Liver (tissue), 9 donors: ENCODE measurements around the gene ATP2A3. TPM values are rescaled to one million over a fixed set of nuclear protein-coding genes. Genes with fewer than 3 reads are reported as not detected.

Source experiments
- DNase-seq: peaks from one replicate; pipeline ENCODE4 v3.0.0-alpha.2; 2017; ENCODE audit warnings: low spot score
- H3K27ac ChIP-seq, 2 donors: one replicate each; pipeline ENCODE4 v1.7.0; 2013; ENCODE audit warnings: inconsistent platforms in 2 of 2, low read length in 2 of 2, control low read depth in 1 of 2, low read depth in 1 of 2, mild to moderate bottlenecking in 1 of 2
- H3K27me3 ChIP-seq, 4 donors: one replicate each; pipeline versions ENCODE4 v1.6.1 to v1.7.0; 2013; ENCODE audit warnings: low read length in 3 of 4, inconsistent platforms in 1 of 4, mild to moderate bottlenecking in 1 of 4, moderate library complexity in 1 of 4; ENCODE audit not compliant: control insufficient read depth in 4 of 4, insufficient read depth in 4 of 4
- H3K36me3 ChIP-seq, 4 donors: one replicate each; pipeline versions ENCODE4 v1.6.1 to v1.7.0; 2013; ENCODE audit warnings: low read length in 3 of 4, mild to moderate bottlenecking in 3 of 4, low read depth in 1 of 4, moderate library complexity in 1 of 4; ENCODE audit not compliant: control insufficient read depth in 4 of 4, insufficient read depth in 3 of 4
- H3K4me1 ChIP-seq, 4 donors: one replicate each; pipeline versions ENCODE4 v1.6.1 to v1.7.0; 2013; ENCODE audit warnings: low read length in 3 of 4, mild to moderate bottlenecking in 3 of 4, moderate library complexity in 1 of 4; ENCODE audit not compliant: control insufficient read depth in 4 of 4, insufficient read depth in 4 of 4
- H3K4me3 ChIP-seq, 3 donors: one replicate each; pipeline versions ENCODE4 v1.6.1 to v1.7.0; 2013; ENCODE audit warnings: low read length in 3 of 3, control low read depth in 1 of 3, low read depth in 1 of 3, mild to moderate bottlenecking in 1 of 3
- H3K9ac ChIP-seq, 2 donors: one replicate each; pipeline ENCODE4 v1.7.0; 2013; ENCODE audit warnings: low read length in 2 of 2, mild to moderate bottlenecking in 2 of 2, moderate library complexity in 2 of 2, control low read depth in 1 of 2, low read depth in 1 of 2
- H3K9me3 ChIP-seq, 4 donors: one replicate each; pipeline versions ENCODE4 v1.6.1 to v1.7.0; 2013; ENCODE audit warnings: low read length in 3 of 4; ENCODE audit not compliant: control insufficient read depth in 4 of 4
- EGR1 ChIP-seq, 2 donors: IDR thresholded peaks; 2 replicates each; pipeline ENCODE4 v1.6.1; 2016 to 2018; ENCODE audit warnings: antibody characterized with exemption in 2 of 2, low read depth in 2 of 2
- FOXA2 ChIP-seq: IDR thresholded peaks from 2 replicates; pipeline ENCODE4 v1.6.1; 2016; ENCODE audit warnings: antibody characterized with exemption
- GABPA ChIP-seq, 2 donors: IDR thresholded peaks in 1 of 2; conservative IDR thresholded peaks in 1 of 2; 2 replicates each; pipeline ENCODE4 v1.6.1; 2016; ENCODE audit warnings: antibody characterized with exemption in 2 of 2, mild to moderate bottlenecking in 1 of 2, moderate library complexity in 1 of 2
- HNF4A ChIP-seq, 2 donors: conservative IDR thresholded peaks; 2 replicates each; pipeline ENCODE4 v1.6.1; 2016; ENCODE audit warnings: antibody characterized with exemption in 2 of 2, mild to moderate bottlenecking in 2 of 2
- HNF4G ChIP-seq: IDR thresholded peaks from 2 replicates; pipeline ENCODE4 v1.6.1; 2016; ENCODE audit warnings: antibody characterized with exemption
- JUND ChIP-seq, 2 donors: IDR thresholded peaks; 2 replicates each; pipeline ENCODE4 v1.6.1; 2016; ENCODE audit warnings: antibody characterized with exemption in 2 of 2
- NR2F2 ChIP-seq: IDR thresholded peaks from 2 replicates; pipeline ENCODE4 v1.6.1; 2016; ENCODE audit warnings: antibody characterized with exemption
- RAD21 ChIP-seq, 2 donors: IDR thresholded peaks; 2 replicates each; pipeline ENCODE4 v1.6.1; 2016; ENCODE audit warnings: antibody characterized with exemption in 2 of 2, mild to moderate bottlenecking in 2 of 2
- REST ChIP-seq: IDR thresholded peaks from 2 replicates; pipeline ENCODE4 v1.6.1; 2016; ENCODE audit warnings: antibody characterized with exemption, mild to moderate bottlenecking
- RXRA ChIP-seq, 2 donors: IDR thresholded peaks; 2 replicates each; pipeline ENCODE4 v1.6.1; 2017 to 2018; ENCODE audit warnings: antibody characterized with exemption in 2 of 2, mild to moderate bottlenecking in 1 of 2
- SP1 ChIP-seq: IDR thresholded peaks from 2 replicates; pipeline ENCODE4 v1.6.1; 2018; ENCODE audit warnings: antibody characterized with exemption, mild to moderate bottlenecking
- TAF1 ChIP-seq: conservative IDR thresholded peaks from 2 replicates; pipeline ENCODE4 v1.6.1; 2016; ENCODE audit warnings: antibody characterized with exemption, mild to moderate bottlenecking
- ZBTB33 ChIP-seq: IDR thresholded peaks from 2 replicates; pipeline ENCODE4 v1.6.1; 2016; ENCODE audit warnings: antibody characterized with exemption
- WGBS: extraction: QIAGEN DNeasy Blood & Tissue Kit; methylation state at CpG from one replicate; pipeline ENCODE4 v1.1.7; 2013; 5-methylcytosine and 5-hydroxymethylcytosine counted together
- polyA plus RNA-seq, 2 donors: library from polyadenylated mRNA; stranded (reverse) in 1 of 2; unstranded in 1 of 2; fragments of 200-250 nt in 1 of 2; fragments of >200 nt in 1 of 2; fragmentation: Nextera tagmentation in 1 of 2; extraction: Ambion mirVana in 1 of 2; gene quantifications; one replicate each; pipeline versions ENCODE4 v1.2.1 to v1.2.3, GENCODE V29; 2013 to 2015
- total RNA-seq, 2 donors: library from RNA; depleted of rRNA; stranded (reverse); fragments of >200 nt; gene quantifications; one replicate each; pipeline ENCODE4 v1.2.3, GENCODE V29; 2014
- TF ChIP-seq, protein P1 (sequence below): IDR thresholded peaks from 2 replicates; pipeline ENCODE4 v1.6.1; 2016; ENCODE audit warnings: antibody characterized with exemption
- TF ChIP-seq, protein P2 (sequence below): fragments of 150-350 bp; IDR thresholded peaks from 2 replicates; pipeline ENCODE4 v1.5.1; 2017; ENCODE audit warnings: improper control_type of control experiment, low read depth, low read length; ENCODE audit not compliant: missing input control
- donor health status: healthy.
- donor health status: healthy.
- donor health status: healthy.
- donor health status: healthy.
- donor health status: healthy.

ATP2A3 gene
- total and polyA plus RNA-seq, 4 donors: 1.4 to 17.1 (median 3.2) TPM

DNA sequence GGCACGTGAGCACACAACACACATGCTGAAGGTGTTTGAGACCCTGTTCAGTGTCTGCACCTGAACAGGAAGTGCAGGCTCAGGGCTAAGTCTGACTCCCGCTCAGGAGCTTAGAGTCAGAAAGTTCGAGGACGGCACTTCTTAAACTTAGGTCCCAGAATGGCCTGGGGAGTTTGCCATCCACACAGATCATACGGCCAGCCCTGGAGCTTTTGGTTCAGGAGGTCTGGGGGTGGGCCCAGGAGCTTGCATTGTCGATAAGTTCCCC is 67.3 kb downstream of the ATP2A3 start:
- no peaks in the 10 kb centered on the region for H3K36me3 ChIP-seq

GRCh38 chr17:3896108-3896967 is 67.9 kb downstream of the ATP2A3 start:
- Histone ChIP-seq H3K36me3 (no peaks in the 10 kb centered on the region), H3K9me3 (no peaks in the 10 kb centered on the region), H3K27me3 (no peaks in the 10 kb centered on the region), H3K9ac (no peak overlapping the region), H3K4me3 (no peak overlapping the region), H3K4me1 (peaks cover 2 to 19% (median 8%) of the 10 kb centered on the region in 4 donors), H3K27ac (no peak overlapping the region)
- WGBS: 76% methylated on average over 15 of the region's 15 CpGs
- DNase-seq: no peak
- no peak for TF ChIP-seq REST
- TF ChIP-seq GABPA (IDR thresholded peaks at IDR 0.05 in 1 of 2, conservative IDR thresholded peaks at IDR 0.05 in 1 of 2): no peak
- TF ChIP-seq NR2F2: no peak
- no peak for TF ChIP-seq ZBTB33
- TF ChIP-seq RXRA (IDR thresholded peaks at IDR 0.05): no peak
- TF ChIP-seq TAF1: no peak
- no peak for TF ChIP-seq HNF4A (conservative IDR thresholded peaks at IDR 0.05)
- no peak for TF ChIP-seq HNF4G
- TF ChIP-seq FOXA2: no peak
- TF ChIP-seq, protein P1, sequence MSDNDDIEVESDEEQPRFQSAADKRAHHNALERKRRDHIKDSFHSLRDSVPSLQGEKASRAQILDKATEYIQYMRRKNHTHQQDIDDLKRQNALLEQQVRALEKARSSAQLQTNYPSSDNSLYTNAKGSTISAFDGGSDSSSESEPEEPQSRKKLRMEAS: no peak
- TF ChIP-seq JUND (IDR thresholded peaks at IDR 0.05): no peak

More for the DNA sequence above, 67.3 kb downstream of the ATP2A3 start:
- whole genome bisulfite sequencing: 93% methylated on average over 6 of the region's 6 CpGs
- TF ChIP-seq RAD21 (IDR thresholded peaks at IDR 0.05) (no peak), GABPA (IDR thresholded peaks at IDR 0.05 in 1 of 2, conservative IDR thresholded peaks at IDR 0.05 in 1 of 2) (no peak), REST (no peak), NR2F2 (no peak), TAF1 (no peak), EGR1 (IDR thresholded peaks at IDR 0.05; ENCODE audit: low read depth in 2 of 2) (no peak), RXRA (IDR thresholded peaks at IDR 0.05) (no peak), SP1 (no peak)
- TF ChIP-seq, protein P2, sequence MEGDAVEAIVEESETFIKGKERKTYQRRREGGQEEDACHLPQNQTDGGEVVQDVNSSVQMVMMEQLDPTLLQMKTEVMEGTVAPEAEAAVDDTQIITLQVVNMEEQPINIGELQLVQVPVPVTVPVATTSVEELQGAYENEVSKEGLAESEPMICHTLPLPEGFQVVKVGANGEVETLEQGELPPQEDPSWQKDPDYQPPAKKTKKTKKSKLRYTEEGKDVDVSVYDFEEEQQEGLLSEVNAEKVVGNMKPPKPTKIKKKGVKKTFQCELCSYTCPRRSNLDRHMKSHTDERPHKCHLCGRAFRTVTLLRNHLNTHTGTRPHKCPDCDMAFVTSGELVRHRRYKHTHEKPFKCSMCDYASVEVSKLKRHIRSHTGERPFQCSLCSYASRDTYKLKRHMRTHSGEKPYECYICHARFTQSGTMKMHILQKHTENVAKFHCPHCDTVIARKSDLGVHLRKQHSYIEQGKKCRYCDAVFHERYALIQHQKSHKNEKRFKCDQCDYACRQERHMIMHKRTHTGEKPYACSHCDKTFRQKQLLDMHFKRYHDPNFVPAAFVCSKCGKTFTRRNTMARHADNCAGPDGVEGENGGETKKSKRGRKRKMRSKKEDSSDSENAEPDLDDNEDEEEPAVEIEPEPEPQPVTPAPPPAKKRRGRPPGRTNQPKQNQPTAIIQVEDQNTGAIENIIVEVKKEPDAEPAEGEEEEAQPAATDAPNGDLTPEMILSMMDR: no peak
- Histone ChIP-seq H3K4me1 (peaks cover 2 to 17% (median 7%) of the 10 kb centered on the region in 4 donors), H3K27ac (no peak overlapping the region), H3K9ac (no peak overlapping the region), H3K27me3 (no peaks in the 10 kb centered on the region), H3K4me3 (no peak overlapping the region), H3K9me3 (no peaks in the 10 kb centered on the region)
- no peak for DNase-seq
